ENCODE measurements around the gene TBC1D22B.

TBC1D22B gene

DNA sequence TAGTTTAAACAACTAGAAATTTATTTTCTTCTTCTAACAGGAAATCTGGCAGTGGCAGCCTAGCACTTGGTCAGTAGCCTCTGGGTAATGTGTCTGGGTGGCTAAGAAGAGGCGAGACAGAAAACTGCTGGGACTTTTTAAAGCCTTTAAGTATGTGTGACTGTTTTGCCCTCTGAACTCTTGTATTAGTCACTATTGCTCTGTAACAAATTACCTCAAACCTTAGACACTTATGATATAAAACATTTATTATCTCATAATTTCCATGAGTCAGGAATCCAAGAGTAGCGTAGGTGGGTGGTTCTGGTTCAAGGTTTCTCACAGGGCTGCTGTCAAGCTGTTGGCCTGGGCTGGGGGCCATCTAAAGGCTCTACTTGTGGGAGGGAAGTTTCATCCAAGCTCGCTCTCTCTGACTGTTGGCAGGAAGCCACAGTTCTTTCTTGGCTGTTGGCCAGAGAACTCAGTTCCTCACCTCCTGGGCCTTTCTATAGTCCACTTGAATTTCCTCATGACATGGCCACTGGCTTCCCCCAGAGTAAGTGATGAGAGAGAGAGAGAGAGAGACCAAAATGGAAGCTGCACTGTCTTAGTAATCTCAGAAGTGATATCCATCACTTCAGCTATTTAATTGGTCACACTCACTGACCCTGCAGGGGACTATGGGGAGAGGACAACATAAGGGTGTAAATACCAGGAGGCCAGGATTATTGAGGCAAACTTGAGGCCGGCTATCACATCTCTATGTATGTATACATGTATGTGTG, 17.4 kb upstream of the TBC1D22B start:
- DNase-seq (ENCODE audit: low read depth): peak; percentile 67

DNA sequence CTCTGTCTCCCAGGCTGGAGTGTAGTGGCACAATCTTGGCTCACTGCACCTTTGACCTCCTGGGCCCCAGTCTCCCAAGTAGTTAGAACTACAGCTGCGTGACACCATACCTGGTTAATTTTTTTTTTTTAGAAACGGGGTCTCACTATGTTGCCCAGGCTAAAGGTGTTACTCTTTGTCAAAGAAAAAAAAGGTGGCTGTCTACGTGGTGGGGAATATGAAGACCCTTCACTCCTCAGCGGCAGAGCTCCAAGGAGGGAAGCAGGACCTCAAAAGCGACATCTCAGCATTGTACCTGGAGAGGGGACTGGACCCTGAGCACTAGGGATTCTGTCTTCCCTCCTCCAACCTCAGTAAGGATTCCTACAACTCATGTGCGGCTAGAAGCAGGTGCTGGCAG, 16.4 kb upstream of the TBC1D22B start:
- DNase-seq (ENCODE audit: low read depth): no peak

GRCh38 chr6:37241775-37242428, 15.7 kb upstream of the TBC1D22B start:
- DNase-seq (ENCODE audit: low read depth): no peak

DNA sequence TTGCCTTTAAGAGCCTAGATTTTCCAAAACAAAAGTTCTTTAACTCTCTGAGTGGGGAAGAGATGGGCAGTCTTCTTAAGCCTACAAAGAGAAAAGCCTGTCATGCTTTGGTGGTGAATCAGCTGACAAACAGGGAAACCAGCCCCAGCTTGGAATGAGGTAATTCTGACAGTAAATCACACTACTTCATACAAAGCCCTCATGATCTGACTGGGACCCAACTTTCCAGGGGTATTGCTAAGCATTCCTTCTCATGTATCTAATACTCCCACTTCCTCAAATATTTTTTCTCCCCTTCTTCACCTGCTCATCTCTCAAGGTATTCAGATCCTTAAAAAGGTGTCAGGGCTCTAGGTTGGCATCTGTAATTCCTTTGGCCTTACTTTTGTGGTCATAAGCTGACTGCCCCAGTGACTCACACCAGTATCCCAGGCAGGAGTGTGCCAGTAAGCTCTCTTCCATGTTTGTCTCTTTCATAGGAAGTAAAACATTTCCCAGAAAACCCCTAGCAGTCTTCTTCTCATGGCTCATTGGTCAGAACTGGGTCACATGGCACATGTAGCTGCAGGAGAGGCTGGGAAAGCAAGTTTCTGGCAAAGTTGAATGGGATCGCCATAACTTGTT, 15.0 kb upstream of the TBC1D22B start:
- DNase-seq (ENCODE audit: low read depth): no peak

GRCh38 chr6:37243131-37243815, 14.3 kb upstream of the TBC1D22B start:
- no peak for DNase-seq (ENCODE audit: low read depth)

- no peak for DNase-seq (ENCODE audit: low read depth)
Observed at GRCh38 chr6:37243816-37244370, 13.7 kb upstream of the TBC1D22B start.

DNA sequence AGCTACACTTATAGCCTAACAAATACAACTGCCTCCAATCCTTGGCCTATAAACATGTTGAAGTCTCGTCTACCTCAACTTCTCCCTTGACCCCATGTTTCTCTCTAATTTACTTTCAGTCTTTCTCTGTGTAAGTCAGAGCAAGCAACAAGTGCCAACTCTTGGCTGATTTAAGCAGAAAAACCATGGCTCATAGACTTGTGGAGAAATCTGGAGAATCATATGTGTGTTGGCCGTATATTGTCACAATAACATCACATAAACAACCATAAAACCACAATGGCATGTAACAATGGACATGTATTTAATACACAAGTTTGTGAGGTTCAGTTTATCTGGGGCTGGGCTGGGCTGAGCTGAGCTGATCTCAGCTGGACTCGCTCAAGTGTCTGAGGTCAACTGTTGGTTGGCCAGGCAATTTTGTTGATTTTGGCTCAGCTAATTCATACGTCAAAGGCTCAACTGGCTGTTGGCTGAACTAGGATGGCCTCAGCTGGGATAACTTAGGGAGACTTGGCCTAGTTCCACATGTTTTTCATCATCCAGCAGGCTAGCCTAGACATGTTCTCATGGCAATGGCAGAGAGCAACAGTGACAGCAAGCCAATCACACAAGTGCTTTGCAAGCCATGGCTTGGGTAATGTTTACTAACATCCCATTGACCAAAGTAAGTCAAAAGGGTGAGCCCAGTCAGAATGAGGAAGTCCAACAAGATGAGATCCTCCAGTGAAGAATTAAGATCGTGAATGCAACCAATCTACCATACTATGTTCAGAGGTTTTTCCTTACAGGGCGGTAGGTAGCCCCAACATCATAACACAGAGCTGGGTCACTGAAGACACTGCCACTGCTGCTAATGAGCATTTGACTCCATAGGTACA, 12.9 kb upstream of the TBC1D22B start:
- DNase-seq (ENCODE audit: low read depth): no peak

- DNase-seq (ENCODE audit: low read depth): no peak
Observed at GRCh38 chr6:37251211-37251780, 6.3 kb upstream of the TBC1D22B start.

- no peak for DNase-seq (ENCODE audit: low read depth)
Observed at GRCh38 chr6:37253486-37254007, 4.0 kb upstream of the TBC1D22B start.

- DNase-seq (ENCODE audit: low read depth): no peak
Observed at GRCh38 chr6:37254881-37255280, 2.7 kb upstream of the TBC1D22B start.

- no peak for DNase-seq (ENCODE audit: low read depth)
Observed at GRCh38 chr6:37256692-37257319, 766 bp upstream of the TBC1D22B start.

- DNase-seq (ENCODE audit: low read depth): no peak
Observed at GRCh38 chr6:37257320-37257633, 295 bp upstream of the TBC1D22B start.

DNA sequence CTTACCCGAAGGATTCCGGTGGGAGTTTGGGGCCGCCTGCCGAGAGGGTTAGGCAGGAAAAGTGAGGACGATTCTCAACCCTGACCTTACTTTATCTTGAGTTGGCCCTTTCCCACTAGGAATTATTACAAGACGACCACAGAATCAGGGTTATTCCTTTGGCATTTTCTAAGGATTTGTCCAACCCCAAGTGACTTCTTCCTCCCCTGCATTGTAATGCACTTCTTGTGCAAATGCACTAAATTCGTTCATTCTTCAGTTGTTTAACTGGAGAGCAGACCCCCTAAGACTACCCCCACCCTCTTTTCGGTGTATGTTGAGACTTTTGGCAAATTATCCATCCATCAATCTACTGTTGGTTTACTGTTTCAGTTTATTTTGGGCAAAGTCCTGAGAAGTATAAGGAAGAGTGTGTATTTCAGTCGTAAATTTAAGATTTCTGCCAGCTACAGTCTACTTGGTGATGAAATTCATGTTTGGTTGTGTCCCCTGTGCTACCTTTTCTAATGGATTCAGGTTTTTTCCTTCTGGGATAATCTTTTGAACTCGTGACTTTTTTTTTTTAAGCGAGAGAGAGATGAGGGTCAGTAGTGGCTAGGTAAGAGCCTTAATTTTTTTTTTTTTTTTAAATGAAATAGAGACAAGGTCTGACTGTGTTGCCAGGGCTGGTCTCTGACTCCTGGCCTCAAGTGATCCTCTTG, 983 bp downstream of the TBC1D22B start:
- DNase-seq (ENCODE audit: low read depth): no peak

DNA sequence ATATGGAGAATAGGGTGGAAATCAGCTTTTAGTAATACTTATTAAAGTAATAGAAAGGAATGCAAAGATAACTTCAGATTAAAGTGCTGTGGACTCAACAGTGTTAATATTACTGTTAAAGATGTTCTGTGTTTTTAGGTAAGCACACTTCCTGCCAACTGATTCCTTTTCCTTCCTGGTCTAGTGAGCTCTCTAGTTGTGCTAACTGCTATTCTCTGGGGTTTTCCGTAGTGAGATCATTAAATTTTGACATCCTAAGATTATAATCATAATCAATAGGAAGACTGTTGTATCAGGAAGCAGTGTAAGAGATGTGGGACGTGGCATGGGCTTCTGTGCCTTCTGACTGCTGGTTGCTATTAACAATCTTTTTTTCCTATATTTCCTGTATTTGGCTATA, 1.6 kb downstream of the TBC1D22B start:
- no peak for DNase-seq (ENCODE audit: low read depth)

DNA sequence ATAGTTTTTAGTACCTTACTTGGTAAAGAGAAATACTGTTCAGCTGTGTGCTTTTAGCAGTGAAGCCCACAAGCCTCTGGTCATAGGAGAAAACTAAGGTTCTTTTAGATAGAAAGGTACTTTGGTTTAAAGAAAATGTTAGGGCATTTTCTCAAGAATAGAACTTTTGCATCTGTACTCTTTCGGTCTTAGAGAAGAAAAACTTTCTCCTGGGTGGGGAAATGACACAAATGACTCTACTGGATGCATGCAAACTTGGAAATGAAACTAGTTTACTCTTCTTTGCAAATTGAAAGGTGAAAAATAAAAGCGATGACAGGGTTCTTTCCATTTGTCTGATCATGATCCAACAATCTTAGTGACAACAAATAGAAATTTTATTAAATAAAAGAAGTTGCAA, 2.5 kb downstream of the TBC1D22B start:
- DNase-seq (ENCODE audit: low read depth): no peak

- DNase-seq (ENCODE audit: low read depth): no peak
Observed at GRCh38 chr6:37260444-37260843, 2.9 kb downstream of the TBC1D22B start.

- no peak for DNase-seq (ENCODE audit: low read depth)
Observed at GRCh38 chr6:37261198-37261597, 3.6 kb downstream of the TBC1D22B start.

DNA sequence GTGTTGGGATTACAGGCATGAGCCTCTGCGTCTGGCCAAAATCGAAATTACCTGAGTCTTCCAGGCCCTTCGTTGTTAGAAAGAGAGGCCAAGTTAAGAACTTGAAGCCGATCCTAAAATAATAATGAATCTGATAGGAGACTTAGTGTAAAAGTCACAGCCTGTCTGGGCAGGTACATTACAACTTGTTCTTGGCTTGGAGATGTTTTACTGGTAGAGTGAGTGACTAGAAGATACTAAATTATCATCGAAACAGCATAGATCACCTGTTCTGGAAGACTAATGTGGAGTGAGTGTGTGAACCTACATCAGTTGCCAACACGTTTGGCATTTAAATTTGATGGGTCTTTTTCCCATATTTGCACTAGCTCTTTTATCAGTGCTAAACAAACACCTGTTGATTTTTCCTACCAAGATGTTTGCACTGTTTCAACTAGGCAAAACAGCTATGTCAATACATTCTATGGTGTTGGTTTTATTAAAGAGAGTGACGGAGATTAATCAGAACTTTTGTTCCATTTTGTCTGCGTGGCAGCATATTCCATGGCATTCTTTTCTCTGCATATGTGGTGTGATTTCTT, 5.0 kb downstream of the TBC1D22B start:
- DNase-seq (ENCODE audit: low read depth): no peak

DNA sequence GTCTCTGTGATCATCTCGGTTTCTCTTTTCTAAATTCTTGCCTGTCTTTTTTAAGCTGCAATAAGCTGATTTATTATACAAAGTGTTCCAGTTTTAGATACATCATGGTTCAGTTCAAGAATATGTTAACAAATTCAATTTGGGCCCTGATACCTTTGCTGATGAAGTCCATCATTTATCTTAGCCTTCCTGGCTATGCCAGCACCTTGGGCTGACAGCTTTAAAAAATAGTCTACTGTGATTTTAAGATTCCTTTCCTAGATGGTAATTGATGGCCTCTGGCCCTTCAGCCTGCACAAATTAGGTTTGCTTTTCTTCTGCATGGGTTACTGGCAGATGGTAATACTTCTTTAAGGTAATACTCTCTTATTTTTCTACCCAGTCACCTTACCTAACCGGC, 7.4 kb downstream of the TBC1D22B start:
- DNase-seq (ENCODE audit: low read depth): no peak

DNA sequence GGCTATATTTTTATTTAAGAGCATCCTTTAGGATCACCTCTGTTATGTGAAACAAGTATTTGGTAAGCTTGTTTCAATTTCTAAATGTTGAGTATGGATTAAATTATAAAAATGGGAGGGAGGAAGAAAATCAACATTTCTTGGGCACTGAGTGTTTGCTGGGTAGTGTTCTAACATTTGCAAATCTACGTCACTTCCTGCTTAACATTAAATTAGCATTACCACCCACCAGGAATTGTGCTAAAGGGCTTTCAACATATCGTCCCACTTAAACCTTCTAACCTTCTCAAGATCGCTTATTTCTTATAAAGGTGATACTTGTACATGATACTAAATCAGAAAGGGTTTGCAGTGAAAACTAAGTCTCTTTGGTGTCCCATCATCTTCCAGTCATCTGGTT, 8.3 kb downstream of the TBC1D22B start:
- no peak for DNase-seq (ENCODE audit: low read depth)

All from activated gamma-delta T cell treated with anti-CD3 and anti-CD28 coated beads, Interleukin-2, amount 50 U/mL, for 16 hours (primary cell).